Measurements from ENCODE around the gene JAM3.
"Not testable (repeated sequence)": the region's sequence is repeated elsewhere in the genome, so short reads cannot be mapped to it uniquely, and the experiment has no call there.

JAM3 gene

GRCh38 chr11:134063124-134063495 is 5.8 kb upstream of the JAM3 start:
- no peak for DNase-seq

GRCh38 chr11:134063991-134064747 is 4.7 kb upstream of the JAM3 start:
- DNase-seq = no peak

- no peak for DNase-seq
Measured at GRCh38 chr11:134065381-134065780, 3.5 kb upstream of the JAM3 start.

- DNase-seq = no peak
Measured at GRCh38 chr11:134066943-134067885, 1.7 kb upstream of the JAM3 start.

- DNase-seq = no peak
Measured at GRCh38 chr11:134069426-134070341, 812 bp downstream of the JAM3 start.

GRCh38 chr11:134070342-134070845 is 1.5 kb downstream of the JAM3 start:
- DNase-seq = no peak

GRCh38 chr11:134071306-134071705 is 2.4 kb downstream of the JAM3 start:
- DNase-seq = no peak

GRCh38 chr11:134071766-134072402 is 3.0 kb downstream of the JAM3 start:
- no peak for DNase-seq

- DNase-seq = no peak
Measured at GRCh38 chr11:134072844-134073243, 4.0 kb downstream of the JAM3 start.

- DNase-seq = no peak
Measured at GRCh38 chr11:134074346-134074745, 5.5 kb downstream of the JAM3 start.

- no peak for DNase-seq
Measured at GRCh38 chr11:134074766-134075165, 5.9 kb downstream of the JAM3 start.

- no peak for DNase-seq
Measured at GRCh38 chr11:134079317-134079716, 10.4 kb downstream of the JAM3 start.

GRCh38 chr11:134081258-134081657 is 12.4 kb downstream of the JAM3 start:
- DNase-seq = not testable (repeated sequence)

- DNase-seq = no peak
Measured at GRCh38 chr11:134082990-134083389, 14.1 kb downstream of the JAM3 start.

- DNase-seq = no peak
Measured at GRCh38 chr11:134086376-134086775, 17.5 kb downstream of the JAM3 start.

- not testable (repeated sequence) for DNase-seq
Measured at GRCh38 chr11:134092006-134092405, 23.1 kb downstream of the JAM3 start.

GRCh38 chr11:134097166-134097565 is 28.3 kb downstream of the JAM3 start:
- no peak for DNase-seq

GRCh38 chr11:134098566-134099184 is 29.8 kb downstream of the JAM3 start:
- no peak for DNase-seq

GRCh38 chr11:134100171-134100570 is 31.3 kb downstream of the JAM3 start:
- no peak for DNase-seq

GRCh38 chr11:134101282-134101681 is 32.4 kb downstream of the JAM3 start:
- DNase-seq = no peak

- no peak for DNase-seq
Measured at GRCh38 chr11:134110252-134110815, 41.5 kb downstream of the JAM3 start.
